Measurements from ENCODE around the gene TSFM.
A peak's percentile ranks its signal among the peaks of the same experiment; 100 is the strongest.

The TSFM gene

GRCh38 chr12:57782608-57783465, at the start of gene TSFM:
TSS of gene TSFM (plus strand) at chr12:57782787. CDS start at chr12:57782802, 15 bp downstream.
- intact Hi-C loops (cut with DNase I) = no loop called here
- peak; percentile 95 to 100 (median 98) for DNase-seq

- intact Hi-C loops (cut with DNase I) = no loop called here
- DNase-seq = no peak
Measured at GRCh38 chr12:57733928-57734327, 48.7 kb upstream of the TSFM start.

GRCh38 chr12:57734591-57734990, 48.0 kb upstream of the TSFM start:
- no peak for DNase-seq
- intact Hi-C loops (cut with DNase I) = no loop called here

- DNase-seq = peak in 3 of 42 donors; percentile 28 to 62 (median 37)
- intact Hi-C loops (cut with DNase I) = no loop called here
Measured at GRCh38 chr12:57735198-57735855, 47.3 kb upstream of the TSFM start.

GRCh38 chr12:57735952-57736740, 46.4 kb upstream of the TSFM start:
- intact Hi-C loops (cut with DNase I) = no loop called here
- DNase-seq = peak in 39 of 42 donors; percentile 44 to 87 (median 68)

- intact Hi-C loops (cut with DNase I) = no loop called here
- no peak for DNase-seq
Measured at GRCh38 chr12:57736741-57737466, 45.7 kb upstream of the TSFM start.

- DNase-seq = peak in 6 of 42 donors; percentile 32 to 58 (median 36)
- intact Hi-C loops (cut with DNase I) = no loop called here
Measured at GRCh38 chr12:57737467-57738460, 44.8 kb upstream of the TSFM start.

GRCh38 chr12:57738661-57739237, 43.8 kb upstream of the TSFM start, which contains the start of gene AGAP2:
TSS of gene AGAP2 (minus strand) at chr12:57738742. CDS start at chr12:57738246, 496 bp downstream.
- DNase-seq = peak in 35 of 42 donors; percentile 34 to 85 (median 63)
- intact Hi-C loops (cut with DNase I) = no loop called here

GRCh38 chr12:57739387-57739786, 43.2 kb upstream of the TSFM start:
- DNase-seq = peak in 7 of 42 donors; percentile 27 to 74 (median 55)
- intact Hi-C loops (cut with DNase I) = no loop called here

- peak in 24 of 42 donors; percentile 27 to 84 (median 60) for DNase-seq
- intact Hi-C loops (cut with DNase I) = loop anchor here (10.0 kb wide), 1 partner anchor 45 kb away; the partner anchor contains the start of gene OS9
Measured at GRCh38 chr12:57739914-57740538, 42.6 kb upstream of the TSFM start.

- intact Hi-C loops (cut with DNase I) = loop anchor here (10.0 kb wide), 1 partner anchor 46 kb away; the partner anchor contains the start of gene OS9
- peak; percentile 50 to 93 (median 74) for DNase-seq
Measured at GRCh38 chr12:57740656-57741412, 41.8 kb upstream of the TSFM start.

GRCh38 chr12:57741413-57741789, 41.2 kb upstream of the TSFM start:
- DNase-seq = no peak
- intact Hi-C loops (cut with DNase I) = loop anchor here (10.0 kb wide), 1 partner anchor 47 kb away; the partner anchor contains the start of gene OS9

GRCh38 chr12:57741844-57742738, 40.5 kb upstream of the TSFM start:
- intact Hi-C loops (cut with DNase I) = loop anchor here (10.0 kb wide), 1 partner anchor 47 kb away; the partner anchor contains the start of gene OS9
- no peak for DNase-seq

- intact Hi-C loops (cut with DNase I) = loop anchor here (10.0 kb wide), 1 partner anchor 49 kb away; the partner anchor contains the start of gene OS9
- no peak for DNase-seq
Measured at GRCh38 chr12:57743769-57744168, 38.8 kb upstream of the TSFM start.
